GM12892 (cell line): ENCODE measurements around the gene SPRR2F.

Experiments
- POLR2A ChIP-seq: IDR thresholded peaks from 2 replicates; pipeline ENCODE4 v1.6.1; 2011; ENCODE audit warnings: low read depth, low read length, control low read depth
- POLR2AphosphoS5 ChIP-seq: IDR thresholded peaks from 2 replicates; pipeline ENCODE4 v1.6.1; 2011; ENCODE audit warnings: low read depth, low read length, control low read depth

- no peak for TF ChIP-seq POLR2A
- no peak for TF ChIP-seq POLR2AphosphoS5
Observed at GRCh38 chr1:153120945-153121344, 7.6 kb upstream of the SPRR2F start.
